ENCODE results near the gene ZSCAN31. TPM values are rescaled to one million over a fixed set of nuclear protein-coding genes. Genes with fewer than 3 reads are reported as not detected.

The ZSCAN31 gene
- 1 to 10 TPM; 1.3 to 5.1 (median 4.0) TPM for polyA plus RNA-seq
- long read RNA-seq, donor 1, partial matches to known transcripts, result 0 of 2 reads
- long read RNA-seq, donor 1, other reads (novel, unspliced or antisense), result 0 of 2 reads
- long read RNA-seq, donor 2, result 0 reads
- long read RNA-seq, donor 3, result 0 reads
- long read RNA-seq, donor 4, result 0 reads
- long read RNA-seq, donor 5, result 0 reads
- long read RNA-seq, donor 6, result 0 reads
- long read RNA-seq, donor 7, partial matches to known transcripts, result 14 of 15 reads
- long read RNA-seq, donor 7, other reads (novel, unspliced or antisense), result 0 of 15 reads
- long read RNA-seq, donor 8, result 0 reads
- long read RNA-seq, donor 9, result 0 reads
- long read RNA-seq, donor 10, partial matches to known transcripts, result 0 of 2 reads
- long read RNA-seq, donor 10, other reads (novel, unspliced or antisense), result 0 of 2 reads

GRCh38 chr6:28335564-28336283, at the start of gene ZSCAN31:
TSS of gene ZSCAN31 (minus strand) at chr6:28336148. CDS start at chr6:28329683, 6,465 bp downstream.
- FAIRE-seq, result no peak
- WGBS, 3 donors, result 0 to 1% (median 0%) methylated on average over 32 to 35 of the region's 35 CpGs
- peaks cover 0 to 16% (median 5%) of the 10 kb centered on the region in 3 donors for H3K4me1 ChIP-seq (ENCODE audit: control insufficient read depth in 3 of 3, insufficient read depth in 2 of 3, low read depth in 1 of 3, low read length in 2 of 3)
- H3K9me3 ChIP-seq (ENCODE audit: control insufficient read depth in 2 of 2, insufficient read depth in 1 of 2, low read depth in 1 of 2, low read length in 1 of 2), result no peaks in the 10 kb centered on the region
- no peaks in the 10 kb centered on the region for H3K27me3 ChIP-seq (ENCODE audit: control insufficient read depth in 3 of 3, insufficient read depth in 3 of 3, low read length in 3 of 3)
- H3K36me3 ChIP-seq (ENCODE audit: control insufficient read depth in 3 of 3, insufficient read depth in 2 of 3, low read depth in 1 of 3, low read length in 3 of 3), result no peaks in the 10 kb centered on the region
- DNase-seq, result peak; percentile 98 to 99
- H3K4me3 ChIP-seq (ENCODE audit: low read depth in 1 of 3, low read length in 3 of 3), result peak within 1 kb of the TSS; percentile 54 to 90 (median 59)
- H3K27ac ChIP-seq (ENCODE audit: low read depth in 1 of 3, low read length in 2 of 3), result peak within 1 kb of the TSS; percentile 86 to 99 (median 99)

DNA sequence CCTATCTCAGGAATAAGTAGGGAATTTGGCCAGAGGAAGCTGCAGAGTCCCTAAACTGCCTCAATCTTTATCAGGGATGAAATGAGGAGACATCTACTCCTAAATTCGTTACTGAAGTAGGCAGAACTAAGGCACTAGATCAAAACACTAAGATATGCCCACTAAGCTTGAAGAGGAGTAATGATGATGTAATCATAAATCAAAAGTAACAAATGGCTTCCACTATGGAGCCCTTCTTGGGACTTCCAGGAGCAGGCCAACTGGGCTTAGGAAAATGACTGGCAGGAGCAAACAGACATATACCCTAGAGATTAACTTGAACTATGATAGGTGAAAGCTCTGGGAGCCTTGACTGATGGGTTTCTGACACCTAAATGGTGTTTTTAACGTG, 48.2 kb upstream of the ZSCAN31 start:
- 70 to 75% (median 74%) methylated on average over 2 of the region's 2 CpGs for WGBS, 3 donors
- H3K9me3 ChIP-seq (ENCODE audit: control insufficient read depth in 2 of 2, insufficient read depth in 1 of 2, low read depth in 1 of 2, low read length in 1 of 2), result peaks cover 0 to 1% of the 10 kb centered on the region in 2 donors
- DNase-seq, result no peak
- H3K36me3 ChIP-seq (ENCODE audit: control insufficient read depth in 3 of 3, insufficient read depth in 2 of 3, low read depth in 1 of 3, low read length in 3 of 3), result peaks cover 2 to 8% (median 8%) of the 10 kb centered on the region in 3 donors
- no peaks in the 10 kb centered on the region for H3K27me3 ChIP-seq (ENCODE audit: control insufficient read depth in 3 of 3, insufficient read depth in 3 of 3, low read length in 3 of 3)
- H3K4me3 ChIP-seq (ENCODE audit: low read depth in 1 of 3, low read length in 3 of 3), result no peak overlapping the region
- no peak for FAIRE-seq
- peaks cover 0 to 10% (median 2%) of the 10 kb centered on the region in 3 donors for H3K4me1 ChIP-seq (ENCODE audit: control insufficient read depth in 3 of 3, insufficient read depth in 2 of 3, low read depth in 1 of 3, low read length in 2 of 3)
- H3K27ac ChIP-seq (ENCODE audit: low read depth in 1 of 3, low read length in 2 of 3), result peak overlapping the region in 2 of 3 donors; percentile 77 to 82

- peaks cover 2 to 9% (median 8%) of the 10 kb centered on the region in 3 donors for H3K36me3 ChIP-seq (ENCODE audit: control insufficient read depth in 3 of 3, insufficient read depth in 2 of 3, low read depth in 1 of 3, low read length in 3 of 3)
- H3K4me3 ChIP-seq (ENCODE audit: low read depth in 1 of 3, low read length in 3 of 3), result peak overlapping the region; percentile 15 to 51 (median 47)
- peaks cover 0 to 10% (median 2%) of the 10 kb centered on the region in 3 donors for H3K4me1 ChIP-seq (ENCODE audit: control insufficient read depth in 3 of 3, insufficient read depth in 2 of 3, low read depth in 1 of 3, low read length in 2 of 3)
- peaks cover 0 to 2% of the 10 kb centered on the region in 2 donors for H3K9me3 ChIP-seq (ENCODE audit: control insufficient read depth in 2 of 2, insufficient read depth in 1 of 2, low read depth in 1 of 2, low read length in 1 of 2)
- WGBS, 3 donors, result 16 to 32% (median 18%) methylated on average over 31 of the region's 31 CpGs
- peak overlapping the region; percentile 76 to 82 (median 77) for H3K27ac ChIP-seq (ENCODE audit: low read depth in 1 of 3, low read length in 2 of 3)
- FAIRE-seq, result no peak
- H3K27me3 ChIP-seq (ENCODE audit: control insufficient read depth in 3 of 3, insufficient read depth in 3 of 3, low read length in 3 of 3), result no peaks in the 10 kb centered on the region
- DNase-seq, result peak; percentile 94 to 96
These were observed 47.5 kb upstream of the ZSCAN31 start for GRCh38 chr6:28383235-28384142.

DNA sequence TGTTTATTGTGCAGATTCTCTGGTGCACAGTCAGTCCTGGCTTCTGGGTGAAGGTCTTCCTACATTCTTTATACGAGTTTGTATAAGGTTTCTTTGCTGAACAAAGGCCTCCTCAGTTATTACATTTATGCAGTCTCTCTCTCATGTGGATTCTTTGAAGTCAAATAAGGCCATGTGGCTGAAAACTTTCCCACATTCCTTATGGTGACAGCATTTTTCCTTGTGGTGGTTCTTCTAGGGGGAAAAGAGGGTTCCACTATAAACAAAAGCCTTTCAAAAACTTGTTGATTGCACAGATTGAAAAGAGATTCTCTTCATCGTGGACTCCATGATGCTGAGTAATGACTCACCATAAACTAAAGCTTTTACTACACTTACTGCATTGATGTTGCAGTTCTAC, 44.4 kb upstream of the ZSCAN31 start:
- WGBS, 3 donors, result 89 to 95% (median 90%) methylated on average over 2 of the region's 2 CpGs

GRCh38 chr6:28378644-28379043, 42.7 kb upstream of the ZSCAN31 start:
- Histone ChIP-seq H3K4me3 (ENCODE audit: low read depth in 1 of 3, low read length in 3 of 3) (no peak overlapping the region), H3K9me3 (ENCODE audit: control insufficient read depth in 2 of 2, insufficient read depth in 1 of 2, low read depth in 1 of 2, low read length in 1 of 2) (peaks cover 0 to 5% of the 10 kb centered on the region in 2 donors), H3K36me3 (ENCODE audit: control insufficient read depth in 3 of 3, insufficient read depth in 2 of 3, low read depth in 1 of 3, low read length in 3 of 3) (peaks cover 2 to 10% (median 7%) of the 10 kb centered on the region in 3 donors), H3K4me1 (ENCODE audit: control insufficient read depth in 3 of 3, insufficient read depth in 2 of 3, low read depth in 1 of 3, low read length in 2 of 3) (peaks cover 0 to 5% (median 2%) of the 10 kb centered on the region in 3 donors), H3K27me3 (ENCODE audit: control insufficient read depth in 3 of 3, insufficient read depth in 3 of 3, low read length in 3 of 3) (no peaks in the 10 kb centered on the region), H3K27ac (ENCODE audit: low read depth in 1 of 3, low read length in 2 of 3) (no peak overlapping the region)
- no peak for FAIRE-seq
- no peak for DNase-seq

More for the DNA sequence above, 44.4 kb upstream of the ZSCAN31 start:
- Histone ChIP-seq H3K27me3 (ENCODE audit: control insufficient read depth in 3 of 3, insufficient read depth in 3 of 3, low read length in 3 of 3) (no peaks in the 10 kb centered on the region), H3K27ac (ENCODE audit: low read depth in 1 of 3, low read length in 2 of 3) (no peak overlapping the region), H3K9me3 (ENCODE audit: control insufficient read depth in 2 of 2, insufficient read depth in 1 of 2, low read depth in 1 of 2, low read length in 1 of 2) (peaks cover 0 to 5% of the 10 kb centered on the region in 2 donors), H3K4me1 (ENCODE audit: control insufficient read depth in 3 of 3, insufficient read depth in 2 of 3, low read depth in 1 of 3, low read length in 2 of 3) (peaks cover 0 to 10% (median 2%) of the 10 kb centered on the region in 3 donors), H3K36me3 (ENCODE audit: control insufficient read depth in 3 of 3, insufficient read depth in 2 of 3, low read depth in 1 of 3, low read length in 3 of 3) (peaks cover 2 to 10% (median 7%) of the 10 kb centered on the region in 3 donors), H3K4me3 (ENCODE audit: low read depth in 1 of 3, low read length in 3 of 3) (no peak overlapping the region)
- DNase-seq (no peak), FAIRE-seq (no peak)

- Histone ChIP-seq H3K4me3 (ENCODE audit: low read depth in 1 of 3, low read length in 3 of 3) (no peak overlapping the region), H3K9me3 (ENCODE audit: control insufficient read depth in 2 of 2, insufficient read depth in 1 of 2, low read depth in 1 of 2, low read length in 1 of 2) (peaks cover 0 to 5% of the 10 kb centered on the region in 2 donors), H3K36me3 (ENCODE audit: control insufficient read depth in 3 of 3, insufficient read depth in 2 of 3, low read depth in 1 of 3, low read length in 3 of 3) (peaks cover 2 to 10% (median 7%) of the 10 kb centered on the region in 3 donors), H3K4me1 (ENCODE audit: control insufficient read depth in 3 of 3, insufficient read depth in 2 of 3, low read depth in 1 of 3, low read length in 2 of 3) (peaks cover 0 to 3% (median under 1%) of the 10 kb centered on the region in 3 donors), H3K27ac (ENCODE audit: low read depth in 1 of 3, low read length in 2 of 3) (no peak overlapping the region), H3K27me3 (ENCODE audit: control insufficient read depth in 3 of 3, insufficient read depth in 3 of 3, low read length in 3 of 3) (no peaks in the 10 kb centered on the region)
- DNase-seq, result no peak
- 93 to 96% (median 95%) methylated on average over 1 of the region's 1 CpG for WGBS, 3 donors
- FAIRE-seq, result no peak
These were observed 41.9 kb upstream of the ZSCAN31 start for GRCh38 chr6:28377879-28378278.

DNA sequence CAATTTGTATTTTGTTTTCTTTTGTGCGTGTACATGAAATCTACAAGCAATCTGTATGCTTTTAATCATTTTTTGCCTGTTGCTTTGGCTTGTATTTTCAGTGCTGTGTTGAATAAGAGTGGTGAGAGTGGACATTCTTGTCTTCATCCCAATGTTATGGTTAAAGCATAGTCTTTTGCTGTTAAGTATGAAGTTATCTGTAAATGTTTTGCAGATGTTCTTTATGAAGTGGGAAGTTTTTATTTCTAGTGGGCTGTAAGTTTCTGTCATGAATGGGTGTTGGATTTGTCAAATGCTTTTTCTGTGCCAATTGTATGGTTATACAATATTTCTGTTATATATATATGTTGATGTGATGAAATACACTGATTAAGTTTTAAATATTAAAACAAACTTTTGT, 38.0 kb upstream of the ZSCAN31 start:
- H3K9me3 ChIP-seq (ENCODE audit: control insufficient read depth in 2 of 2, insufficient read depth in 1 of 2, low read depth in 1 of 2, low read length in 1 of 2), result peaks cover 0 to 3% of the 10 kb centered on the region in 2 donors
- FAIRE-seq (no peak), DNase-seq (no peak)
- H3K4me1 ChIP-seq (ENCODE audit: control insufficient read depth in 3 of 3, insufficient read depth in 2 of 3, low read depth in 1 of 3, low read length in 2 of 3), result no peaks in the 10 kb centered on the region
- no peak overlapping the region for H3K4me3 ChIP-seq (ENCODE audit: low read depth in 1 of 3, low read length in 3 of 3)
- peaks cover 0 to 4% (median 2%) of the 10 kb centered on the region in 3 donors for H3K36me3 ChIP-seq (ENCODE audit: control insufficient read depth in 3 of 3, insufficient read depth in 2 of 3, low read depth in 1 of 3, low read length in 3 of 3)
- WGBS, 3 donors, result 94 to 100% (median 100%) methylated on average over 1 of the region's 1 CpG
- H3K27ac ChIP-seq (ENCODE audit: low read depth in 1 of 3, low read length in 2 of 3), result no peak overlapping the region
- no peaks in the 10 kb centered on the region for H3K27me3 ChIP-seq (ENCODE audit: control insufficient read depth in 3 of 3, insufficient read depth in 3 of 3, low read length in 3 of 3)

Data from small intestine (tissue), 16 donors.